ACC112 (cell line): Measurements from ENCODE around the gene ARHGAP32.

Source experiments
- H2AFZ ChIP-seq: fragments of 200-600 bp; sonication (generic); one replicate; pipeline ENCODE4 v1.6.0; 2017; ENCODE audit warnings: antibody characterized with exemption, low read length; ENCODE audit not compliant: unreplicated experiment
- H3K27ac ChIP-seq: fragments of 200-600 bp; sonication (generic); 2 replicates; pipeline ENCODE4 v1.5.1; 2014; ENCODE audit warnings: low read depth, mild to moderate bottlenecking, antibody characterized with exemption, low read length, moderate library complexity
- H3K27me3 ChIP-seq: fragments of 200-600 bp; sonication (generic); 2 replicates; pipeline ENCODE4 v1.6.1; 2014; ENCODE audit warnings: mild to moderate bottlenecking, antibody characterized with exemption, low read length, moderate library complexity, mixed read lengths; ENCODE audit not compliant: insufficient read depth
- H3K36me3 ChIP-seq: fragments of 200-600 bp; sonication (generic); 2 replicates; pipeline ENCODE4 v1.6.1; 2016; ENCODE audit warnings: mild to moderate bottlenecking, antibody characterized with exemption, low read length, moderate library complexity, mixed read lengths; ENCODE audit not compliant: insufficient read depth
- H3K4me1 ChIP-seq: fragments of 200-600 bp; sonication (generic); one replicate; pipeline ENCODE4 v1.6.1; 2016; ENCODE audit warnings: low read length, mixed read lengths; ENCODE audit not compliant: insufficient read depth, unreplicated experiment, control insufficient read depth
- H3K4me3 ChIP-seq: fragments of 200-600 bp; sonication (generic); 2 replicates; pipeline ENCODE4 v1.5.1; 2014; ENCODE audit warnings: mild to moderate bottlenecking, low read depth, low read length
- H3K79me2 ChIP-seq: fragments of 200-600 bp; sonication (generic); one replicate; pipeline ENCODE4 v1.6.0; 2016; ENCODE audit warnings: low read length; ENCODE audit not compliant: control insufficient read depth, unreplicated experiment, insufficient read depth

ARHGAP32 gene

DNA sequence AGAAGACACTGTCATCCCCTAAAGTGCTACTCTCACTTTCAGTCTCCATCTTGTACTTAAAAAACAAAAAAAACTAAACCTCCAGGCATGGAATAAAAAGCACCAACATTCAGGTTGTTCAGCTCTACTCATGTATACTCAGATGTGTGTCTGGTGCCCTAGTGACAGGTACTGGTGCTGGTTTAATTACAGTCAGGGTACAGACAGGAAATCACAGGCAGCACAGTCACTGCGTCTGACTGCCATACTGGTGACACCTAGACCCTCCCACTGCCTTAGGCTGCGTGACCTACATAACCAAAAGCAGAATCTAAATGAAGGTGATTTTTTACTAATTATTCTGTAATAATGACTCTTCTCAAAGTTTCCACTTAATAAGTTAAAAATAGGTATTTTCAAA, at the start of gene ARHGAP32:
ARHGAP32 (minus strand) TSS at position 176 of the 400 bp plus-strand sequence; CDS start at position 49, 127 bp downstream.
- H2AFZ ChIP-seq, result no peak within 1 kb of the TSS
- H3K27ac ChIP-seq, result no peak within 1 kb of the TSS
- H3K79me2 ChIP-seq, result peaks cover 41% of the 10 kb centered on the region
- H3K4me3 ChIP-seq, result no peak within 1 kb of the TSS
- no peaks in the 10 kb centered on the region for H3K36me3 ChIP-seq
- H3K4me1 ChIP-seq, result peaks cover 4% of the 10 kb centered on the region
- no peaks in the 10 kb centered on the region for H3K27me3 ChIP-seq

DNA sequence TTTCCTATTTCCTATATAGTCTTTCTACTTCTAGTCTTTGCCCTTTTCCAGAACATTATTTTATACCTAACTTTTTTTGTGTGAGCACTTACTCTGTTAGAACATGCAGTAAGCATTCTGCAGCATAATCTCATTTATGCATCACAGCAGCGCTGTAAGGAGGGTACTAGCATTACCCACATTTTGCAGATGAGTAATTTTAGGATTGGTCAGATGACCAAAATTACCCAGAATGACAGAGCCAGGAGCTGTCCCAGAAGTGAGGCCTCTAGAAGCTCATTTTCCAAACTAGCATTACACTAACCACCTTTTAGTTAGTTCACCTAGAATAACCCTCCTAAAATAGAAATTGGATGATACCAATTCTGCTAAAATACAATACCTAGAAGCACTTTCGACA, 47.1 kb upstream of the ARHGAP32 start:
- no peak overlapping the region for H3K4me3 ChIP-seq
- H3K27me3 ChIP-seq, result no peaks in the 10 kb centered on the region
- H2AFZ ChIP-seq, result no peak overlapping the region
- no peaks in the 10 kb centered on the region for H3K4me1 ChIP-seq
- no peaks in the 10 kb centered on the region for H3K36me3 ChIP-seq
- no peak overlapping the region for H3K27ac ChIP-seq
- peaks cover 27% of the 10 kb centered on the region for H3K79me2 ChIP-seq

DNA sequence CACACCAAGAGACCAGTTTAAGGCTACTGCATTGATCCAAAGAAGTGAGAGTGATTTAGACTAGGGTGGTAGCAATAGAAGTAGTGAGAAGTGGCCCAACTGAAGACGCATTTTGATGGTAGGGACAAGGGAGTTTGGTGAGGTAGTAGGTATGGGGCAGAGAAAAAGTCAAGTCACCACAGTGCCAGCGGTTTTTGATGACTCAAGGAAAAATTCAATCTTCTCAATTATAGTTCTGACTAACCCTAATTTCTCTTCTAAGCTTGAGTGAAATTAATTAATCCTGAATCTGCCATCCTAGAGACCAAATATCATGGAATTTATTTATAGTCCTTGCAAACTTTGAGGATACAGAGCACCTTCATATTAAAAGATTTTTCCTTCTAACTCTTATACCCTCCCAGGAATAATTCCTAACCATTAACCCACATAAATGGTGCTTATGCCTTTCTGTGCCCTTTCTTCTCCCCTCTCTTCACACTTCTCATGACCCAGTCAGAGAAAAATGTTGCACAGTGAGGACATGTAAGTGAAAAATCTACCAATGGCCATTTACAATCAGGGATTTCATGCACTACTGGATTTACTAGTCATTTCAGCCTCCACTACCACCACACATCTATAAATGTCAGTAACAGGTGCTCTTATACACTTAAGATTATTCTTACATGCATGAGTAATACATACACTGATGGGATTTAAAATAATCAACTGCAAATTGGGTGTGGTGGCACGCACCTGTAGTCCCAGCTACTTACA, 45.9 kb upstream of the ARHGAP32 start:
- no peaks in the 10 kb centered on the region for H3K36me3 ChIP-seq
- H3K4me3 ChIP-seq, result no peak overlapping the region
- H3K27ac ChIP-seq, result no peak overlapping the region
- no peak overlapping the region for H2AFZ ChIP-seq
- peaks cover 20% of the 10 kb centered on the region for H3K79me2 ChIP-seq
- H3K27me3 ChIP-seq, result no peaks in the 10 kb centered on the region
- no peaks in the 10 kb centered on the region for H3K4me1 ChIP-seq

DNA sequence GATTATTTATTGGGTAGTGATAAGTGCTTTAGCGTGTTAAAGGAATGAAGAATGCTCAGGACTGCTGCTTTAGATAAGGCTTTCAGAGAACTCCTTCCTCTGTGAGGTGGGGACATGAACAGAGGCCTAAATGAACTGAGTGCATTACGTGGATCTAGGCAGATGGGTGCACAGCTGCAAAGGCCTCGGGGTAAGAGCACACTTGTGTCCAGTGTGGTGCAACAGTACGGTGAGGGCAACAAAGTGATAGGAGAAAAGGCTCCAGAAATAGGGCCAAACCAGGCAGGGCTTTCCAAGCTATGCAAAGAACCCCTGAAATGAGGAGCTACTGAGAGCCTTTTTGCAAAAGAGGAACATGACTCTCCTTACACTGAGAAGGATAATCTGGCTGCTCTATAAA, 45.3 kb upstream of the ARHGAP32 start:
- H3K27ac ChIP-seq, result no peak overlapping the region
- H3K27me3 ChIP-seq, result no peaks in the 10 kb centered on the region
- H3K36me3 ChIP-seq, result no peaks in the 10 kb centered on the region
- peaks cover 18% of the 10 kb centered on the region for H3K79me2 ChIP-seq
- no peak overlapping the region for H3K4me3 ChIP-seq
- no peaks in the 10 kb centered on the region for H3K4me1 ChIP-seq
- H2AFZ ChIP-seq, result no peak overlapping the region

DNA sequence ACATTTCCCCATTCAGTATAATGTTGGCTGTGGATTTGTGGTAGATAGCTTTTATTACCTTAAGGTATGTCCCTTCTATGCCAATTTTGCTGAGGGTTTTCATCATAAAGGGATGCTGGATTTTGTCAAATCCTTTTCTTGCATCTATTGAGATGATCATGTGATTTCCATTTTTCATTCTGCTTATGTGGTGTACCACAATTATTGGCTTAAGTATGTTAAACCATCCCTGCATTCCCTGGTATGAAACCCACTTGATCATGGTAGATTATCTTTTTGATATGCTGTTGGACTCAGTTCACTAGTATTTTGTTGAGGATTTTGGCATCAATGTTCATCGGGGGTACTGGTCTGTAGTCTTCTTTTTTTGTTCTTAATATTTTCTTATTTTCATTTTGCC, 44.7 kb upstream of the ARHGAP32 start:
- Histone ChIP-seq H3K79me2 (peaks cover 18% of the 10 kb centered on the region), H3K27me3 (no peaks in the 10 kb centered on the region), H3K36me3 (no peaks in the 10 kb centered on the region), H3K4me1 (no peaks in the 10 kb centered on the region), H3K27ac (no peak overlapping the region), H2AFZ (no peak overlapping the region), H3K4me3 (no peak overlapping the region)

DNA sequence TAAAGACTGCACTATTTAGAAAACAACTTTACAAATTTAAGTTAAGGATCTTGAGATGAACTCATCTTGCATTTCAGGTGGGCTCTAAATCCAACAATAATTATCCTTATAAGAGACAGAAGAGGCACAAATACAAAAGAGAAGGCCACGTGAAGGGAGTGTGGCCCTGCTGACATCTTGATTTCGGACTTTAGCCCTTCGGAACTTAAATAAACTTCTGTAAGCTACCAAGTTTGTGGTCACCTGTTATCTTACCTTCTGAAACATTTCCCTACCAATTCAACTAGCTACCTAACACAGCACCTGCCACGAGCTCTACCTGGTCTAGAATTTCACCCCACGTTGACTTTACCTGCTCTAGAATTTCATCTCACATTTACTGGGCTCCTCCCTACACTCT, 42.9 kb upstream of the ARHGAP32 start:
- no peak overlapping the region for H2AFZ ChIP-seq
- H3K27me3 ChIP-seq, result no peaks in the 10 kb centered on the region
- H3K4me1 ChIP-seq, result no peaks in the 10 kb centered on the region
- H3K27ac ChIP-seq, result no peak overlapping the region
- H3K79me2 ChIP-seq, result peaks cover 8% of the 10 kb centered on the region
- H3K4me3 ChIP-seq, result no peak overlapping the region
- no peaks in the 10 kb centered on the region for H3K36me3 ChIP-seq

DNA sequence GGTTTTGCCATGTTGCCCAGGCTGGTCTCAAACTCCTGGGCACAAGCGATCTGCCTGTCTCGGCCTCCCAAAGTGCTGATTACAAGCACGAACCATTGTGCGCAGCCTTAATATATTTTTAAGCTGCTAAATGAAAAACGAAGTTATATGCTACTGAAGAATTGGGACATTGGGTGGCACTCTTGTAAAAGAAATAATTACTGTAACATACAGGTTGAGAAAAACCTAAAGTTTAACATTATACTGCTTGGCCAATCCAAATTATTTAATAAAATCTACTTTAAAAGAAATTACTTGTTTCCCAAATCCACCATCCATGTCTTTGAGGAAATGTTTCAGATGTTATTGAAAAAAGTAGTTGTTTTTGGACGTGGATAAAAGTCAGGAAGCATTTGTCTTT, 37.9 kb upstream of the ARHGAP32 start:
- Histone ChIP-seq H2AFZ (no peak overlapping the region), H3K27ac (no peak overlapping the region), H3K36me3 (no peaks in the 10 kb centered on the region; the same call in 1 of the 2 replicates), H3K79me2 (peaks cover 20% of the 10 kb centered on the region), H3K27me3 (no peaks in the 10 kb centered on the region), H3K4me1 (peaks cover 6% of the 10 kb centered on the region), H3K4me3 (no peak overlapping the region)

DNA sequence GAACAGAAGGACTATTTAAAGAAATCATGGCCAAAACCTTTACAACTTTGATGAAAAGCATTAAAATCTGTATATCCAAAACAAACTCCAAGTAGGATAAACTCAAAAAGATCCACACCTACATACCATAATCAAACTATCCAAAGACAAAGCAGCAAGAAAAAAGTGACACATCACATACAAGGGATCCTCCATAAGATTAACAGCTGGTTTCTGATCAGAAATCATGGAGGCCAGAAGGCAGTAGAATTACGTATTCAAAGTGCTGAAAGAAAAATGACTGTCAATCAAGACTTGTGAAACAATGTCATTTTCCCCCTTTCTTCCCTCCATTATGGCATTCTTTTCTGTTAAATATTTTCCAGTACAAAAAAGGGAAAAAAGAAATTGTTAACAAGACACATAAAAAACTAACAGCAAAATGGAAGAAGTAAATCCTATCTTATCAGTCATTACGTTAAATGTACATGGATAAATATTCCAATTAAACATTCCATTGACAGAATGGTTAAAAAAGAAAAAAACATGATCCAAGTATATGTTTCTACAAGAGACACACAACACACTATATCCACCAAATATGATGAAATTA, 34.2 kb upstream of the ARHGAP32 start:
- Histone ChIP-seq H3K27me3 (no peaks in the 10 kb centered on the region), H3K79me2 (peaks cover 36% of the 10 kb centered on the region), H3K4me1 (peaks cover 26% of the 10 kb centered on the region), H3K4me3 (no peak overlapping the region), H3K36me3 (no peaks in the 10 kb centered on the region; the same call in 1 of the 2 replicates), H2AFZ (no peak overlapping the region), H3K27ac (no peak overlapping the region)

DNA sequence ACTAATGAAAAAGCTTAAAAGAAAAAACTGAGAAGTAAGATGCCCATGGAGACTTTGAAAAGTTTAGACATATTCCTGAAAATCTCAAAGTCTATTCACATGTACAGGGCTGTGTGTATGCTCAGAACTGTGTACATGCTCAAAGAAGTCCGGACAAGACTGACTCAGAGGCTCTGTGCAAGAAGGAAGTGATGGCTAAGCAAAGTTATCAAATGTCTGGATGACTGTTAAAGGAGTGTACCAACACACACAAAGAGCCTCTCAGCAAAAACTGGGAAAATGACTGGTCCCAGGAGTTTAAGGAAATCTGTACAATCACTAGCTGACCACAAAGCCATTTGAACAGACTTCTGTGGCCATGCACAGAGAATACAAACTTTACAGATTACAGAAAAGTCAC, 33.1 kb upstream of the ARHGAP32 start:
- Histone ChIP-seq H3K4me3 (no peak overlapping the region), H3K79me2 (peaks cover 36% of the 10 kb centered on the region), H3K27me3 (no peaks in the 10 kb centered on the region), H3K27ac (peak overlapping the region; percentile 56), H2AFZ (no peak overlapping the region), H3K36me3 (no peaks in the 10 kb centered on the region; the same call in 1 of the 2 replicates), H3K4me1 (peaks cover 26% of the 10 kb centered on the region)

DNA sequence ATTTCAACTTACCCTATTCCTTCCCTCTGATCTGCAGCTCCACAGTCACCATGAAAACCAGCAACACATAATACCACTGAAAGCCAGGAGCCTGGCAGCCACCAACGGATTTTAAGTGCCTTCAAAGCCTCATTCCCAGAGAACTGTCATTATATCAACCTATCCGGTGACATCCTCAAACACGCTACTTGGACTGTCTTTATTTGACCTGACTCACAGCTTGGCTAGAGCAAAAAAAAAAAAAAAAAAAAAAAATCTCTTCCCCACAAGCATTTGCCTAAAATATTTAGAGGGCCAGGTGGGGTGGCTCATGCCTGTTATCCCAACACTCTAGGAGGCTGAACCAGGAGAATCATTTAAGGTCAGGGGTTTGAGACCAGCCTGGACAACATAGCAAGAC, 32.4 kb upstream of the ARHGAP32 start:
- H3K36me3 ChIP-seq, result no peaks in the 10 kb centered on the region; the same call in 1 of the 2 replicates
- H2AFZ ChIP-seq, result no peak overlapping the region
- H3K27ac ChIP-seq, result peak overlapping the region; percentile 62; the same call in 1 of the 2 replicates
- peaks cover 36% of the 10 kb centered on the region for H3K79me2 ChIP-seq
- H3K4me1 ChIP-seq, result peaks cover 26% of the 10 kb centered on the region
- H3K27me3 ChIP-seq, result no peaks in the 10 kb centered on the region
- H3K4me3 ChIP-seq, result no peak overlapping the region

DNA sequence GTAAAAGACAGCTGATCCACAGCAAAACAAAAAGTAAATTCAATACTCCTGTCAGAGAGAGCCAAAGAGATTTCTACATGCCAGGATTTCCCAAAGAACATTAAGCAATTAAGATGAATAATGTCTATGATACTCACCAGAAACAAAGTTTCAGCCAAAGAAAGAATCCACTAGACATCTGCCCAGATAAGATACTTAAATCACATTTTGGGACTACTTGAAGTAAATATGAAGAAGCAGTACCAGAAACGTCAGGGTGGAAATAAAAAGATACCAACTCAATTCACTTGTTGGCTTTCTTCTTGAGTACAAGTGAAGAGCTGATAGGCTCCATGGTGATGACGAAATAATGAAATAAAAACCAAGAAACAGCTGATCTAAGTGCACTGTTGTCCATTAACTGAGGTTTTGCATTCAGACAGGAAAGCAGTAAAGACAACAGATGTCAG, 31.6 kb upstream of the ARHGAP32 start:
- Histone ChIP-seq H3K79me2 (peaks cover 35% of the 10 kb centered on the region), H3K36me3 (no peaks in the 10 kb centered on the region; the same call in 1 of the 2 replicates), H3K27ac (peak overlapping the region; percentile 62), H3K4me1 (peaks cover 26% of the 10 kb centered on the region), H3K27me3 (no peaks in the 10 kb centered on the region), H3K4me3 (peak overlapping the region; percentile 26; the same call in 1 of the 2 replicates), H2AFZ (peak overlapping the region; percentile 5)
